HL-60/S4 treated with phorbol 12-myristate 13-acetate at 8.2 ng/mL for 4 days and 3 days (cell line): ENCODE measurements around the gene HMGXB4.
"Not testable (repeated sequence)": the region's sequence is repeated elsewhere in the genome, so short reads cannot be mapped to it uniquely, and the experiment has no call there.

Source experiments
- in situ Hi-C: fragments of 300-500 bp; cut with MboI; formaldehyde crosslinking; loops from 2 replicates; pipeline ENCODE4 v1.15.0; 2022; ENCODE audit warnings: low sequenced_read_pairs

The HMGXB4 gene, protein sequence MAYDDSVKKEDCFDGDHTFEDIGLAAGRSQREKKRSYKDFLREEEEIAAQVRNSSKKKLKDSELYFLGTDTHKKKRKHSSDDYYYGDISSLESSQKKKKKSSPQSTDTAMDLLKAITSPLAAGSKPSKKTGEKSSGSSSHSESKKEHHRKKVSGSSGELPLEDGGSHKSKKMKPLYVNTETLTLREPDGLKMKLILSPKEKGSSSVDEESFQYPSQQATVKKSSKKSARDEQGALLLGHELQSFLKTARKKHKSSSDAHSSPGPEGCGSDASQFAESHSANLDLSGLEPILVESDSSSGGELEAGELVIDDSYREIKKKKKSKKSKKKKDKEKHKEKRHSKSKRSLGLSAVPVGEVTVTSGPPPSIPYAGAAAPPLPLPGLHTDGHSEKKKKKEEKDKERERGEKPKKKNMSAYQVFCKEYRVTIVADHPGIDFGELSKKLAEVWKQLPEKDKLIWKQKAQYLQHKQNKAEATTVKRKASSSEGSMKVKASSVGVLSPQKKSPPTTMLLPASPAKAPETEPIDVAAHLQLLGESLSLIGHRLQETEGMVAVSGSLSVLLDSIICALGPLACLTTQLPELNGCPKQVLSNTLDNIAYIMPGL

GRCh38 chr22:35257321-35258190 lies at the start of gene HMGXB4:
Gene HMGXB4, plus strand, starts transcription at chr22:35257493. Its CDS starts 4,898 bp downstream, at chr22:35262391.
- in situ Hi-C loops, result no loop called here

GRCh38 chr22:35208003-35208402 lies 49.3 kb upstream of the HMGXB4 start:
- in situ Hi-C loops, result no loop called here

GRCh38 chr22:35209203-35209602 lies 48.1 kb upstream of the HMGXB4 start:
- in situ Hi-C loops, result no loop called here

DNA sequence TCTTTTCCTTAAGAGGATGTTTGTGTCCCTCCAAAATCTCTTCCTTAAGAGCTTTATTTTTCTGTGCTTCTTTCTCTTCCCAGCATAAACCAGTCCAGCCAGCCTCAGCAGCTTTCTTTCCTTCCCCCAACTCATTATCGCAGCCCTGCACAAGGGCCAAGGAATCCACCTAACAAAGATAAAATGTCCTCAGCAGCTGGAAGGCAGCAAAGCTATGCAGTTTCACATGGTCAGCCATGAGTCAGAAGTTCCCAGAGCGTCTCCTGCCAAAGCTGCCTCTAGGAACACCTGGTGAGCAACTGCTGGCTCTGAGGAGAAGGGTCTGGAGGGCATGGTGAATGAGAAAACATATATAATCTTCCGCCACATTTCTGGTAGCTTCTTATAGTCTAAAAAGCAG lies 45.3 kb upstream of the HMGXB4 start:
- in situ Hi-C loops, result no loop called here

DNA sequence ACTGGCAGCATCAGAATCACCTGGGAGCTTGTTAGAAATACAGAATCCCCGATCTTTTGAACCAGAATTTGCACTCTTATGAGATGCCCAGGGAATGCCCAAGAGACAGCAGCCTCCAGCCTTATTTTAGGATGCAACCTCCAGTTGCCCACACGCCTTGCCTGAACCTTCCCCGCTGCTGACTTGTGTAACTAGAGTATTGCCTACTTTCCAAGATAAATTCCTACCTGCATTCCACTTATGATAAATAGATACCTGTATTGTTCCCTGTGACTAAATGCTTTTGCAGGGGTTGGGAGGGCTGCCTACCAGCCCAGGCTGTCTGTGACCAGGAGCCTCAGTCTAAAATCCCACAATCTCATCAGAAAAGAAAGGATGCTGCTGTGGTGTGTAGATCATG lies 44.3 kb upstream of the HMGXB4 start:
- in situ Hi-C loops, result no loop called here

DNA sequence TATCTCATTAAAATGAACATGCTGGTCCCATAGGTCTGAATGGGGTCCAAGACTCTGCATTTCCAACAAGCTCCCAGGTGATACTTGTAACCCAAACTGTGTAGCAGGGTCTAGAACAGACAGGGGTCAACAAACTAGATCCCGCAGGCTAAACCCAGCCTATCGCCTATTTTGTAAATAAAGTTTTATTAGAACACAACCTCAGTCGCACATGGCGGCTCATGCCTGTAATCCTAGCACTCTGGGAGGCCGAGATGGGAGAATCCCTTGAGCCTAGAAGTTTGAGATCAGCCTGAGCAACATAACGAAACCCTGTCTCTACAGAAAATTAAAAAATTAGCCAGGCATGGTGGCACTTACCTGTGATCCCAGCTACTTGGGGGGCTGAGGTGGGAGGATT lies 42.3 kb upstream of the HMGXB4 start:
- in situ Hi-C loops, result no loop called here

DNA sequence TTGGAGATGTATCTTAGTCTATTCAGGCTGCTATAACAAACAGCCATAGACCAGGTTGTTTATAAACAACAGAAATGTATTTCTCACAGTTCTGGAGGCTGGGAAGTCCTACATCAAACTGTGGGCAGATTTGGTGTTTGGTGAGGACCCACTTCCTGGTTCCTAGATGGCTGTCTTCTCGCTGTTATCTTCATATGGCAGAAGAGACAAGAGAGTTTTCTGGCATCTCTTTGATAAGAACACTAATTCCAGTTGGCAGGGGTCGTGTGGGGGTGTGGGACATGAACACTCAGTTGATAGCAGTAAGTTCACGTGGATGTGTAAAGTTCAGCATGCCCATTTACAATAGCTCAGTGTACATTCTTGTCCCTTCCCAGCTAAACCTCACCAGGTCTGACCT lies 41.3 kb upstream of the HMGXB4 start:
- in situ Hi-C loops, result no loop called here

DNA sequence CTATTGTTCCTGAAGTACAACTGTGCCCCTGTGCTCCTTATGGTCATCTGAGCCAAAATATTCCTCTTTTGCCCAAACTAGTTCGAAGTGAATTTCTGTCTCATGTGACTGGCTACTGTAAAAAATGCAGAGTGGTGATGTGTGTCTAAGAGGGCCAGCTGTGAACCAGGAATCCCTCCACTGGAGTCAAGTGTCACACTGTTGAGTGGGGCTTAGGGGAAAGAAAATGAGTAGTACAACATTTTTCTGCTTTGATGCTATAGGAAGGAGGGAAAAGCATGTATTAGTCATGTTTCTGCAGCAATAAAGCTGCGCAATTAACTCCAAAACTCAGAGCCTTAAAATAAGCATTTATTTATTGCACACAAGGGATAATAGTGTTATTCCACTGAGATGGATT lies 39.8 kb upstream of the HMGXB4 start:
- in situ Hi-C loops, result no loop called here

DNA sequence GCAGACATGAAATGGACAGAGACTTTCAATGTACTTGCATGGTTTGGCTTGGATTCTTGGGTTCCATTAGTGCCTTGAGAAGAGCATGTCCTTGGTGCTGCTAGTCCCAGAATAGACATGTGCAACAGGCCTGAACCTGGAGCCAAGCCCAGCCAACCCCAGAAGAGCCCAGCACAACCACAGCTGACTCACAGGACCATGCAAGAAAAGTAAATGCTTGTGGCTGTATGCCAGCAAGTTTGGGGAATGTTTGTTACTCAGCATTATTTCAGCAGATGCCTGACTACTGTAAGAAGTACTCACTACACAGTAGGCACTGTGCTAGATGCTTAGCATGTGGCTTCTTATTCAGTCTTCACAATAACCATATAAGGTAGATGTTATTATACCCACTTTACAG lies 39.2 kb upstream of the HMGXB4 start:
- in situ Hi-C loops, result no loop called here

GRCh38 chr22:35219012-35219411 lies 38.3 kb upstream of the HMGXB4 start:
- in situ Hi-C loops, result no loop called here

DNA sequence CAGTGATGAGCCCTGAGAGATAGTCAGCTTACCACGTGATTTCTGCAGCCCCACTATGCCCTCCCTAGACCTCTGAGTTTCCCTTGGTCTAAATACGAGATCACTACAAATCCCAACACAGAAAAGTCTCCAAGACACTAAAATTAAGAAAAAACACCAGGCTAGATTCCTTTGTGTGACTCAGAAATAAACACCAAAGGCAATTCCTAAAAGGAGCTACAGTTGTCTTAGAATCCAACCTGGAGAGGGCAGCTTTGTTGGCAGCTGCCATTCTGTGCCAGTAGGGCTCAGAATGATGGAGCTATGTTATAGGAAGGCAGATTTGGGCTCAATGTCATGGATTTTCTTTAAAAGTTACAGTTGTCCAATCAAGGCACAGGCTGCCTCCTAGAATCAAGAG lies 37.1 kb upstream of the HMGXB4 start:
- in situ Hi-C loops, result no loop called here

- in situ Hi-C loops, result no loop called here
Observed at GRCh38 chr22:35225010-35225409, 32.3 kb upstream of the HMGXB4 start.

DNA sequence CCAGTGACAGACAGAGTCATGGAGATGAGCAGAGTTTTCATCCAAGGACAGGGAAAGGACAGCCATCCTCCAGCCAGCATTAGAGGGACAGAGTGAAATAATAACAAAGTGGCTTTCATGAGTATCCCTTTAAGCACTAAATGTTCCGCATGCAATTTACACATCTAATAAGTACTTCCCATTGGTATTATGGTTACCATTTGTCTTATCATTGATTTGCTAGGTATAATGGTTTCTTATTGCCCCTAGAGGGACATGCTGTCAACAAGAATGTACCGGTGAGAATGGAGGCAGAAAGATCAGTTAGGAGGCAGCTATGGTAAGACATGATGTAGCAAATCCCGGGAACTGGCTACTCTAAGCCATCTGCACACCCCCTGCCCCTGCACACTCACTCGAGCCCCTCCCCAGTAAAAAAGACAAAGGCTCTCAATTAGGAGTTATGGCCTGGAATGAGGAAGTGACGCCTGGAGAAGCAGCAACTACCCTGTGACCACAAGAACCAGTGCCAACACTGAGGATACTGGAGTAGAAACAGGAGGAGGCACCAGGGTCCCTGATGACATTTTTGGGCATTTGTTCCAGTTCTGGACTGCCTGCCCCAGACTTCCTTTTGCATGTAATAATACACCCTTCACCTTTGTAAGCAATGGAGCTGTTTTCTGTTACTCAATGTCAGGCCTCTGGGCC lies 30.2 kb upstream of the HMGXB4 start:
- in situ Hi-C loops, result no loop called here

GRCh38 chr22:35229865-35230264 lies 27.4 kb upstream of the HMGXB4 start:
- in situ Hi-C loops, result no loop called here

DNA sequence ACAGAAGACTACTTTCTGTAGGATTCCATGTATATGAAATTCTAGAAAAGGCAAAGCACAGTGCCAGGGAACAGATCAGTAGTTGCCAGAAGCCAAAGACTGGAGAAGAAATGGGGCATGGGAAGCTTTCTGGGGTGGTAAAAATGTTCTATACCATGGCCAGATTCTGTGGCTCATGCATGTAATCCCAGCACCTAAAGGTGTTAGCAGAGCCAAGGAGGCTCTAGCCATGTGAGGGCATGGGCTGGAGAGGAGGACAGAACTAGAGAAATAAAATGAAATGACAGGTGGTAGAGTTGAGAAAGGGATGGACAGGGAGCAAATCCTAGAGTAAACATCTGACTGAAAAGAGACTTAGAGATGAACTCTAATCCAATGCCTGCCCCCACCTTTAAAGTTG lies 26.9 kb upstream of the HMGXB4 start:
- in situ Hi-C loops, result no loop called here

- in situ Hi-C loops, result no loop called here
Observed at GRCh38 chr22:35230839-35231584, 26.3 kb upstream of the HMGXB4 start.

DNA sequence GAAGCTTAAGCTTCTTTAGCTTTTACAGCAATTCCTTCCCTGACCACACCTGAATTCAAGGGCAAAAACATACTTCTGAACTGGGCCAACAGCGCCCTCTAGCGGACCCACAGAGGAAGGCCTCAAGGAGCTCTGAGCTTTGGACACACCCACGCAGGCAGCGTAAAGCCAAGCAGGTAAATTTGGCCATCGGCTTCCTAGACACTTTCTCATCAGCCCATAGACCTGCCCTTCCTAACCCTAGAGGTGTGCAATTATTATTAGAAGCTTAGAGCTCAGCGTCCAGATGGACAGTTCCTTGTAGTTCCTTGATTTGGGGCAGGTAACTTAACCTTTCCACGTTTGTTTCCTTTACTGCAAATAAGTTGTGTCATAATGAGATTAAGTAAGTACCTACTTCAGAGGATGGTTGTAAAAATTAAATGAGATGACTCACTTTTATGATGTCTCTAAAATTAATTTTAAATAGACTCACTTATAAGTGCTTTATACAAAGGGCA lies 25.7 kb upstream of the HMGXB4 start:
- in situ Hi-C loops, result no loop called here

DNA sequence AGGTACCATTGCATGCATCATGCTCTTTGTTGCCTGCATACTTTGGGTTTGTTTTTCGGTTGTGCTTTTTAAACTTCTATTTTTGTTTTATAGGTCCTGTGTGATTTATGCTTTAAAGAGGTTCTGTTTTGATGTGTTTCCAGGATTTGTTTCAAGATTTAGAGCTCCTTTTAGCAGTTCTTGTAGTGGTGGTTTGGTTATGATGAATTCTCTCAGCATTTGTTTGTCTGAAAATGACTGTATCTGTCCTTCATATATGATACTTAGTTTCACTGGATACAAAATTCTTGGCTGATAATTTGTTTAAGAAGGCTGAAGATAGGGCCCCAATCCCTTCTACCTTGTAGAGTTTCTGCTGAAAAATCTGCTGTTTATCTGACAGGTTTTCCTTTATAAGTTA lies 18.5 kb upstream of the HMGXB4 start:
- in situ Hi-C loops, result not testable (repeated sequence)

- in situ Hi-C loops, result not testable (repeated sequence)
Observed at GRCh38 chr22:35244507-35244906, 12.8 kb upstream of the HMGXB4 start.

- in situ Hi-C loops, result no loop called here
Observed at GRCh38 chr22:35250156-35250555, 7.1 kb upstream of the HMGXB4 start.
